Heart left ventricle (tissue), 16 donors: ENCODE results near the gene CUL3. TPM values are rescaled to one million over a fixed set of nuclear protein-coding genes. Genes with fewer than 3 reads are reported as not detected.
A peak's percentile ranks its signal among the peaks of the same experiment; 100 is the strongest.

Experiments used
- ATAC-seq, 4 donors: fragments of 200-7000 bp; cut with Tn5 transposase; one replicate each; pipeline ENCODE4 v1.9.1; 2020 to 2022; ENCODE audit warnings: moderate library complexity in 4 of 4, mild to moderate bottlenecking in 3 of 4, moderate number of reproducible peaks in 1 of 4
- DNase-seq, 5 donors: peaks; one replicate each; pipeline ENCODE4 v3.0.0-alpha.2; 2020
- H3K27ac ChIP-seq, 12 donors: fragments of 200-600 bp; sonication (generic) in 4 of 12; one replicate each; pipeline versions ENCODE4 v1.5.0 to v1.8.0; 2016 to 2022; ENCODE audit warnings: mild to moderate bottlenecking in 2 of 12
- H3K27me3 ChIP-seq, 9 donors: fragments of 200-600 bp; sonication (generic) in 2 of 9; one replicate each; pipeline versions ENCODE4 v1.5.1 to v1.8.0; 2016 to 2022; ENCODE audit warnings: mild to moderate bottlenecking in 3 of 9
- H3K36me3 ChIP-seq, 9 donors: fragments of 200-600 bp; sonication (generic) in 2 of 9; one replicate each; pipeline versions ENCODE4 v1.5.0 to v1.8.0; 2018 to 2022; ENCODE audit warnings: mild to moderate bottlenecking in 2 of 9
- H3K4me1 ChIP-seq, 12 donors: fragments of 200-600 bp; sonication (generic) in 4 of 12; one replicate each; pipeline versions ENCODE4 v1.5.0 to v1.8.0; 2016 to 2022; ENCODE audit warnings: mild to moderate bottlenecking in 3 of 12
- H3K4me3 ChIP-seq, 12 donors: fragments of 200-600 bp; sonication (generic) in 4 of 12; one replicate each; pipeline versions ENCODE4 v1.5.0 to v1.8.0; 2017 to 2022; ENCODE audit warnings: mild to moderate bottlenecking in 9 of 12, moderate library complexity in 4 of 12
- H3K9me3 ChIP-seq, 12 donors: fragments of 200-600 bp; sonication (generic) in 4 of 12; one replicate each; pipeline versions ENCODE4 v1.5.0 to v1.8.0; 2016 to 2022; ENCODE audit warnings: mild to moderate bottlenecking in 1 of 12
- CTCF ChIP-seq, 12 donors: fragments of 200-600 bp; sonication (generic) in 4 of 12; IDR thresholded peaks; one replicate each; pipeline versions ENCODE4 v1.5.0 to v1.8.0; 2018 to 2022; ENCODE audit warnings: antibody characterized with exemption in 12 of 12, mild to moderate bottlenecking in 5 of 12
- POLR2A ChIP-seq, 2 donors: fragments of 450-650 bp; IDR thresholded peaks; one replicate each; pipeline ENCODE4 v1.6.1; 2017; ENCODE audit warnings: antibody characterized with exemption in 2 of 2, mild to moderate bottlenecking in 2 of 2, moderate library complexity in 2 of 2
- WGBS, 4 donors: extraction: QIAGEN DNeasy Blood & Tissue Kit in 2 of 4; methylation state at CpG; one replicate each; pipeline versions ENCODE4 v1.1.5 to v1.1.7; 2013 to 2018; 5-methylcytosine and 5-hydroxymethylcytosine counted together
- intact Hi-C, 10 donors: fragments of 100-400 bp; cut with DNase I; formaldehyde crosslinking; loops; one replicate each; pipeline versions ENCODE4 v1.11.1 to v1.14.2; 2022
- long read RNA-seq, 3 donors: library from polyadenylated mRNA; unstranded; transcript quantifications; one replicate each; pipeline ENCODE4 v2.0.0, GENCODE V29; 2020 to 2021
- polyA plus RNA-seq, 2 donors: library from polyadenylated mRNA; stranded (reverse); fragments of 200-250 nt; gene quantifications; one replicate each; pipeline ENCODE4 v1.2.3, GENCODE V29; 2013
- total RNA-seq, 9 donors: library from RNA; depleted of rRNA in 2 of 9; stranded (reverse); fragments of >200 nt in 2 of 9; fragmentation: NEBNext Ultra II Directional in 3 of 9; extraction: Animal tissue kit (Norgen Biotek cat#: 25700) in 3 of 9; gene quantifications; one replicate each; pipeline versions ENCODE4 v1.1.0 to v1.2.4, GENCODE V29; 2016 to 2023
- donor health status: ischemic (EF 13 %, LVEDD 7.1; RV severe dilation, severe dysfunction).
- donor health status: healthy with polysubstance abuse.
- donor health status: DM: no; HTN: yes; CAD: no.
- donor health status: DM: no; HTN: no; CAD: no.
- donor health status: ischemic (EF 25% LVEDD 6.9; RV normal size, moderate dysfunction).
- donor health status: ischemic (EF 25% LVEDD 5.7; RV mildly dilated, moderate dysfunction).
- donor health status: healthy.
- donor health status: DM: yes; HTN: yes; CAD: no.
- donor health status: ischemic (EF 35%, LVEDD 5.7; RV mildly dilated, moderate dysfunction).
- donor health status: nonischemic (EF 11% LVEDD 7.7; RV severe dilation, severe dysfunction).
- donor health status: DM: yes; HTN: yes; CAD: no.
- donor health status: PGD.
- donor health status: ischemic (EF 29% LVEDD 5.4; RV normal size, mild dysfunction).
- donor health status: nonischemic (EF 23%, LVEDD 6.1; RV moderate dilation, normal function).

Gene CUL3
- 10 to 100 TPM; 54.6 to 82.7 (median 71.5) TPM for total RNA-seq
- 10 to 100 TPM; 81.3 to 87.0 TPM for polyA plus RNA-seq
- long read RNA-seq, donor 1, full-length matches to known transcripts = 123 of 135 reads
- long read RNA-seq, donor 1, partial matches to known transcripts = 4 of 135 reads
- long read RNA-seq, donor 1, other reads (novel, unspliced or antisense) = 8 of 135 reads
- long read RNA-seq, donor 2, full-length matches to known transcripts = 16 of 25 reads
- long read RNA-seq, donor 2, partial matches to known transcripts = 8 of 25 reads
- long read RNA-seq, donor 2, other reads (novel, unspliced or antisense) = 1 of 25 reads
- long read RNA-seq, donor 3, full-length matches to known transcripts = 171 of 186 reads
- long read RNA-seq, donor 3, partial matches to known transcripts = 7 of 186 reads
- long read RNA-seq, donor 3, other reads (novel, unspliced or antisense) = 8 of 186 reads

GRCh38 chr2:224585211-224586088 lies at the start of gene CUL3:
Gene CUL3, minus strand, starts transcription at chr2:224585363. Its CDS starts 354 bp downstream, at chr2:224585009.
- H3K27ac ChIP-seq = peak within 1 kb of the TSS; percentile 84 to 97 (median 90)
- peaks cover 0 to 46% (median 22%) of the 10 kb centered on the region in 12 donors for H3K4me1 ChIP-seq
- ATAC-seq (peak; percentile 98 to 99 (median 98)), DNase-seq (peak; percentile 98 to 100 (median 99))
- H3K36me3 ChIP-seq = peaks cover 0 to 5% (median 0%) of the 10 kb centered on the region in 9 donors
- H3K9me3 ChIP-seq = no peaks in the 10 kb centered on the region
- TF ChIP-seq POLR2A (IDR thresholded peaks at IDR 0.05) = peak in 1 of 2 donors; percentile 79
- TF ChIP-seq CTCF (IDR thresholded peaks at IDR 0.05) = no peak
- intact Hi-C loops = loop anchor here in 4 of 10 donors (2.0 to 10.0 kb wide), 6 partner anchors 15 to 629 kb away; partner anchors contain the start of gene MRPL44 (in 2 of the 4)
- H3K27me3 ChIP-seq = no peaks in the 10 kb centered on the region
- peak within 1 kb of the TSS; percentile 60 to 95 (median 82) for H3K4me3 ChIP-seq
- 1 to 2% (median 1%) methylated on average over 22 to 68 of the region's 68 CpGs for WGBS, 4 donors

GRCh38 chr2:224630659-224631550 lies 45.7 kb upstream of the CUL3 start:
- Histone ChIP-seq H3K27me3 (peaks cover 0 to 2% (median 0%) of the 10 kb centered on the region in 9 donors), H3K36me3 (no peaks in the 10 kb centered on the region), H3K27ac (no peak overlapping the region), H3K4me3 (no peak overlapping the region), H3K9me3 (no peaks in the 10 kb centered on the region), H3K4me1 (no peaks in the 10 kb centered on the region)
- 81 to 87% (median 84%) methylated on average over 6 of the region's 6 CpGs for WGBS, 4 donors
- intact Hi-C loops = no loop called here
- ATAC-seq (no peak), DNase-seq (no peak)
- TF ChIP-seq CTCF (IDR thresholded peaks at IDR 0.05) (no peak), POLR2A (IDR thresholded peaks at IDR 0.05) (no peak)

DNA sequence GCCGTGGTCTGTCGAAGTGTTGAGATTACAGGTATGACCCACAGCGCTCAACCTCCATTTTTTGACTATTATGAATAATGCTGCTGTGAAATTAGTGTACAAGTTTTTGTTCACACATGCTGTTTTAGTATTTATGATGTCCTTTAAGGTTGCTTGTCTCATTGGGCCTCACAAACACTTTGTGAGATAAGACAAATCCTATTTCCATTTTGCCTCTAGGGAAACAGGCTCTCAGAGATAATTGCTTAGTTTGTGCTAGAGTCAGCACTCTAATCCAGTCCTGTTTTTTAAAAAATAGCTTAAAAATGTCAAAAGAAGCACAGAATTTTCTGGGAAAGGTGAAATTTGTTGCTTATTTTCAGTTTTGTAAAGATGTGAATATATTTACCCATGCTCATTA lies 43.3 kb upstream of the CUL3 start:
- no peaks in the 10 kb centered on the region for H3K9me3 ChIP-seq
- 86 to 95% (median 95%) methylated on average over 3 of the region's 3 CpGs for WGBS, 4 donors
- H3K4me1 ChIP-seq = no peaks in the 10 kb centered on the region
- DNase-seq = no peak
- no peak overlapping the region for H3K4me3 ChIP-seq
- no peaks in the 10 kb centered on the region for H3K36me3 ChIP-seq
- peaks cover 0 to 2% (median 0%) of the 10 kb centered on the region in 9 donors for H3K27me3 ChIP-seq
- no peak overlapping the region for H3K27ac ChIP-seq
- TF ChIP-seq POLR2A (IDR thresholded peaks at IDR 0.05) (no peak), CTCF (IDR thresholded peaks at IDR 0.05) (no peak)
- intact Hi-C loops = no loop called here
- ATAC-seq = no peak
